ENCODE data around the gene LRP11.

Gene LRP11

GRCh38 chr6:149779644-149779963, 84.6 kb downstream of the LRP11 start:
- DNase-seq (ENCODE audit: insufficient read length, low spot score) (no peak), FAIRE-seq (no peak)
- no peak for TF ChIP-seq POLR2A (IDR thresholded peaks at IDR 0.05; ENCODE audit: low read depth, low read length)

GRCh38 chr6:149777624-149778023, 86.5 kb downstream of the LRP11 start:
- FAIRE-seq, result no peak
- no peak for DNase-seq (ENCODE audit: insufficient read length, low spot score)
- no peak for TF ChIP-seq POLR2A (IDR thresholded peaks at IDR 0.05; ENCODE audit: low read depth, low read length)

- FAIRE-seq (no peak), DNase-seq (ENCODE audit: insufficient read length, low spot score) (no peak)
- TF ChIP-seq POLR2A (IDR thresholded peaks at IDR 0.05; ENCODE audit: low read depth, low read length), result no peak
Measured at GRCh38 chr6:149771925-149772324, 92.2 kb downstream of the LRP11 start.

GRCh38 chr6:149771185-149771584, 93.0 kb downstream of the LRP11 start:
- TF ChIP-seq POLR2A (IDR thresholded peaks at IDR 0.05; ENCODE audit: low read depth, low read length), result no peak
- DNase-seq (ENCODE audit: insufficient read length, low spot score) (no peak), FAIRE-seq (no peak)

- FAIRE-seq, result no peak
- no peak for TF ChIP-seq POLR2A (IDR thresholded peaks at IDR 0.05; ENCODE audit: low read depth, low read length)
- no peak for DNase-seq (ENCODE audit: insufficient read length, low spot score)
Measured at GRCh38 chr6:149769676-149770075, 94.5 kb downstream of the LRP11 start.

Measured in H54 (cell line).